ENCODE results near the gene SEC14L3.

DNA sequence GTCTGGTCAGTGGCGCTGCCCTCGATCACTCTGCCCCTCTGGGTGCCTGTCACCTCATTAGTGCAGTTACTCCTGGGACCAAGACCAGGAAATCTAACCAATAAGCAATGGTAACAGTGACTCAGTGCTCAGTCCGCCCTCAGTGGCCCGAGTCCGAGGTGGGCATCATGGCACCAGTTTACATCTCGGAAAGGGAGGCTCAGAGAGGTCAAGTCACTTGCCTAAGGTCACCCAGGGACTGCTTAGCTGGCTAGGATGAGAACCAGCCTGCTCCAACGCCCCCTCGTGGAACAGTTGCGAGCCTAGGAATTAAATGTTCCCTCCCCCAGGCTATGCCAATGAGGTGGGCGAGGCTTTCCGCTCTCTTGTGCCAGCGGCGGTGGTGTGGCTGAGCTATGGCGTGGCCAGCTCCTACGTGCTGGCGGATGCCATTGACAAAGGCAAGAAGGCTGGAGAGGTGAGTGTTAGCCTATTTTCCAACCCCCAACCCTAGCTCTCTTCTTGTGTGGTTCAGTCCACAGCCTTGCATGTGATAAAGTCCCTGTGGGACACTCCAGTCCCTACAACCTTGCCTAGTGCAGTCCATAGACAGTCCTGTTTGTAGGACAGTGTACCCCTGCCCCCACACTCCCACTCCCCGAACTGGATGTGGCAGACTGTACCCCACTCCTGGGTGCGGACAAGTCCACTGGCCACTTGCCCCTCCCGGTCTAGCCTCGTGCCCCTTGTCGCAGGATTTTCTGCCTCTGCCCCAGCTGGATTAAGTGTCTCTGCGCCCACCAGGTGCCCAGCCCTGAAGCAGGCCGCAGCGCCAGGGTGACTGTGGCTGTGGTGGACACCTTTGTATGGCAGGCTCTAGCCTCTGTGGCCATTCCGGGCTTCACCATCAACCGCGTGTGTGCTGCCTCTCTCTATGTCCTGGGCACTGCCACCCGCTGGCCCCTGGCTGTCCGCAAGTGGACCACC is 45.1 kb downstream of the SEC14L3 start:
- TF ChIP-seq CREB1 (CRISPR knock-in tag; IDR thresholded peaks at IDR 0.05): no peak
- TF ChIP-seq, protein P1, sequence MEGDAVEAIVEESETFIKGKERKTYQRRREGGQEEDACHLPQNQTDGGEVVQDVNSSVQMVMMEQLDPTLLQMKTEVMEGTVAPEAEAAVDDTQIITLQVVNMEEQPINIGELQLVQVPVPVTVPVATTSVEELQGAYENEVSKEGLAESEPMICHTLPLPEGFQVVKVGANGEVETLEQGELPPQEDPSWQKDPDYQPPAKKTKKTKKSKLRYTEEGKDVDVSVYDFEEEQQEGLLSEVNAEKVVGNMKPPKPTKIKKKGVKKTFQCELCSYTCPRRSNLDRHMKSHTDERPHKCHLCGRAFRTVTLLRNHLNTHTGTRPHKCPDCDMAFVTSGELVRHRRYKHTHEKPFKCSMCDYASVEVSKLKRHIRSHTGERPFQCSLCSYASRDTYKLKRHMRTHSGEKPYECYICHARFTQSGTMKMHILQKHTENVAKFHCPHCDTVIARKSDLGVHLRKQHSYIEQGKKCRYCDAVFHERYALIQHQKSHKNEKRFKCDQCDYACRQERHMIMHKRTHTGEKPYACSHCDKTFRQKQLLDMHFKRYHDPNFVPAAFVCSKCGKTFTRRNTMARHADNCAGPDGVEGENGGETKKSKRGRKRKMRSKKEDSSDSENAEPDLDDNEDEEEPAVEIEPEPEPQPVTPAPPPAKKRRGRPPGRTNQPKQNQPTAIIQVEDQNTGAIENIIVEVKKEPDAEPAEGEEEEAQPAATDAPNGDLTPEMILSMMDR (IDR thresholded peaks at IDR 0.05): 0 out of 2 replicates have a peak, but pooled peaks have one; percentile 26
- TF ChIP-seq ELF4 (CRISPR knock-in tag; IDR thresholded peaks at IDR 0.05; ENCODE audit: low read depth): no peak
- no peak for TF ChIP-seq JUN (CRISPR knock-in tag; IDR thresholded peaks at IDR 0.05)
- TF ChIP-seq, protein P2, sequence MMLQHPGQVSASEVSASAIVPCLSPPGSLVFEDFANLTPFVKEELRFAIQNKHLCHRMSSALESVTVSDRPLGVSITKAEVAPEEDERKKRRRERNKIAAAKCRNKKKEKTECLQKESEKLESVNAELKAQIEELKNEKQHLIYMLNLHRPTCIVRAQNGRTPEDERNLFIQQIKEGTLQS (CRISPR knock-in tag; conservative IDR thresholded peaks at IDR 0.05): no peak
- 0 out of 2 replicates have a peak, but pooled peaks have one; percentile 34 for TF ChIP-seq ZBTB21 (CRISPR knock-in tag; IDR thresholded peaks at IDR 0.05; ENCODE audit: borderline replicate concordance)
- TF ChIP-seq SOX15 (CRISPR knock-in tag; IDR thresholded peaks at IDR 0.05): no peak

All from WTC11 (cell line).